ENCODE data around the gene ABRAXAS1.

Gene ABRAXAS1

DNA sequence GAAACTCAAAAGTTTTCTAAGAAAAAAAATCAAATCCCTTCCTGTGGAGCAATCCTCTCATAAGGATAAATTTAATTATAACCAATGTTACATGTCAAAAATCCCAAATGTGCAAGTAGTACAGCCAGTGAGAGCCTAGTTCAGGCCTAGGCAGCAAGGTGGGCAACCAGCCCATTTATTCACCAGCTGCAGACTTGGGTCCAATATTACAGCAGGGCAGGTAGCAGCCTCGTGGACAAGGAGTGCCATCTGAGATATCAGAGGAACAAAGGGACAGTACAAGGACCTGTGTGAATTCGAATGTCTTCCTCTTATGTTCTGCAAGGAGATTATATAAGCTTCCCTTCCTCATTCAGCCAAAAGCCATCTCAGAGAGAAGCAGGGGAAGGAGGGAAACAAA is 35.9 kb downstream of the ABRAXAS1 start:
- no peak for DNase-seq

DNA sequence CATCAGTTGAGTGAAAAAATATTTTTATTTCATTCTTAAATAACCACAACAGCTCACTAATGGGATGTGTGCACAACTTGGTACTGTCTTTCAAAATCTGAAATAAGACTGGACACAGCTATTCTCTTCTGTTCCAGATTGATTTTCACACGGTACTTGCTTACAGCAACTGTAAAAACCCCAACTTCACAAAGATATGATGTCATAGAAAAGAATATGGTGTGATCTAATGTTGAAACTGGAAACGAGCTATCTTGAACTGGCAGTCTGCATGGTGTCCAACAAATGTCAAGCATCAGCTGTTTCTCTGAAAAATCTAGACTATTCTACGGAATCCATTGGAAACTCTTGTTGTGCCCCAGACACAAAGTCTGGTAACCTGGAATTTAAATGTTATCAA is 44.0 kb downstream of the ABRAXAS1 start:
- DNase-seq: no peak

DNA sequence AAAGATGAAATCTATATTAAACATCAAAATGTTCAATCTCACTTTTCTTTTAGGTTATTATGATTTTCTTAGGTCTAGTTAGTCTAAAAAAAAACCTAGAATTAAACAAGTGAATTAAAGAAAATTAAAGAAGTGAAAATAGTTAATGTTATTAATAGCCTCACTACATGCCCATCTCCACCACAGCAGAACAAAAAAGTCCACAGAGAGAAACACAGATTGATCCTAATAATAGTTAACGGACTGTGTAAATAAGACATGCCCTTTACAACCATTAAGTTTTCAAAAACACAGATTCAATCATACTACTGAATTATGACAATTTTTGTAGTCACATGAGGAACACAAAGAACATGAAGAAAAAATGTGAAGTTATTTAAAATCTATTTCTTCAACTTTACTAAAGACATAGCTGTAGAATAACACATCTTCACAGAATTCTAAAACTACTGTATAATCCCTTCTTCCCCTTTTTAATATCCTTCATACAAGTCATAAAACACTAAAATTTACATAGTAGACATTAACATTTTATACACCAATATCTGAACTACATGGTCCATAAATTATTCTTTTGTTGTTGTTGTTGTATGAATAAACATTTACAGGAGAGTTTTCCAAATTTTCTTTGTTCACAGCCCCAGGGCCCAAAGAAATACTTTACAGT is 44.6 kb downstream of the ABRAXAS1 start:
- DNase-seq: no peak

DNA sequence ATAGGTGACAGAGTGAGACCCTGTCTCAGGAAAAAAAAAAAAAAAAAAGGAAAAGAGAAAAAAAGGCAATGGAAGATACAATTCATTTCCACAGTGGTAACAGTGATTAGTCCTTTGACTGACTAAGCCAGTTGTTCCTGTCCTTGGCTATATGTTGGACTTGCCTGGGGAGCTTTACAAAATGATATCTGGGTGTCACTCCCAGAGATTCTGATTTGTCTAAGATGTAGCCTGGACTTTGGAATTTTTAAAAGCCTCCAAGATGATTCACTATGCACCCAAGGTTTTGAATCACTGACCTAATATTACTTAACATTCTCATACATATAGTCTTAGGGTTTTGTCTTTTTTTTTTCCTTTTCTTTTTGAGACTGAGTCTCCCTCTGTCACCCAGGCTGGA is 46.2 kb downstream of the ABRAXAS1 start:
- DNase-seq: no peak

DNA sequence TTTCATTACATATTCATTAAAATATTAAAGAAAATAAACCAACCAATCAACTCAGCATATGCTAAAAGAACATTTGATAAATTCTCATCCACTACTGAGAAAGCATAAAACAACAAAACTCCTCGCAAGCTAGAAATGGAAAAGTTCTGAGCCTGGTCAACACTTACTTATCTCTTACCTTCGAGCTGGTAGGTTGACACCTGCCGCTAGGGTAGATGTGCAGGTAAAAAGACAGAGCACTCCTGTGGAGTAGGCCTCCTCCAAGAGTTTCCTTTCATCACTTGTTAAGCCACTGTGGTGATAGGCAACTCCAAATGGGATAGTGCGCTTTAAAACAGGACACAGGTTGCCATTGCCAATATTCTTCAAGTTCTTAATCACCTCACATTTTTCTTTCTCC is 48.2 kb downstream of the ABRAXAS1 start:
- DNase-seq: no peak

DNA sequence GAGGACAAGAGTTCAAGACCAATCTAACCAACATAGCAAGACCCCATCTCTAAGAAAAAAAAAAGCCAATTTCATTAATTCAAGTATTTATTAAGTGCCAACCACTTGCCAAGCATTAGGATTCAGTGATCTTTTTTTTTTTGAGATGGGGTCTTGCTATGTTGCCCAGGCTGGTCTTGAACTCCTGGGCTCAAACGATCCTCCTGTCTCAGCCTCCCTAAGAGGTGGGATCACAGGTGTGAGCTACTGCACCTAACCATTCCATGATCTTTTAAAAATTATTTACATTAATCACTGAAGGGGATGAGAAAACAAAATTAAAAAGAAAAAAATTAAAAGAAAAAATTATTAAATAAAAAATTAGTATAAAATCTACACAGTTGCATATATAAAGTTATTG is 53.7 kb downstream of the ABRAXAS1 start:
- DNase-seq: no peak

DNA sequence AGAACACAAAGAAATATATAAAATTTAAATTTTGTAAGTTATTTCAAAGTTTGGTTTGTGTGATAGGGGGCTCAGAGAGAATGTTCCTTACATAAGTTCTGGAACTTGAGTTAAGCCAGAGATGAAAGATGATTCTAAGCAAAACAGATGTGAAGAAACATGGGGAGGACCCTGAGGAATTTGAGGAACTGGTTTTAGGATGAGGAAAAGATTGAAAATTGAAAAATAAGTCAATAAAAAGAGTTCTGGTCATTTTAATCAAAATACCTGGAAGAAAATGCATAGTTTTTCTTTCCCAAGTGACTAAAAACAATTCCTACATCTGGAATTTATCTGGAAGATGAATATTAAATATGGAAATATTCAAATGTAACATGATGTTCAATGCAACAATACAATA is 66.7 kb downstream of the ABRAXAS1 start:
- DNase-seq: no peak

DNA sequence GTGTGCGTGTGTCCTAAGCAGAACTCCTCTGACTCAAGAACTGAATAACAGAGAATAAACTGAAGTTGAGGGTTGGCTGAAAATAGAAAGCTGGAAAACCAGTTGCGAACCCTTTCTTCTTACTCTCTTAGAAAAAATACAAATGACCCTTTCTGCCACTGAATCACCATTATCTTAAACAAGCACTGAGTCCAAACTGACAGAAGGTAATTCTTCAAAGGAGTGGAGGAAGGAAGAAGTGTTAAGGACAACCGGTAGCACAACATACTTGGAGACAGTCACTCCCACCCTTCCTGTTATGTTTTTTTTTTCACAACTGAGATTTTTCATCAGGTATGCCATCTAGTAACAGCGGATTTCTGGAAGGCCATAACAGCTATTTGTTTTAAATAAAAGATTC is 67.3 kb downstream of the ABRAXAS1 start:
- no peak for DNase-seq

DNA sequence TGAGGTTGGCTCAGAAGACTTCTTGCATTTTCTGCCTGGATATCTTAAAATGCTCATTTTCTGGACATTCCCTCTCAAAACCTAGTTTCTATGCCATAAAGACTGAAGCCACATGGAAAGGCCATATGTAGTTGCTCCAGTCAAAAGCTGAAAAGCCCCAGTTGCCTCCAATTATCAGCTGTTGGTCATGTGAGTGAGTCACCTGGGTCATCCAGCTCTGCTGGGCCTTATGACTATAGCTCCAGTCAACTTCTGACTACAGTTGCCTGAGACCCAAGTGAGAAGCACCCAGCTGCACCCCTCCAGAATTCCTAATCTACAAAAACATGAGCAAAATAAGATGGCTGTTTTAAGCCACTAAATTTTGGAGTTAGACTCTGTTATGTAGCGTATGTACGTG is 71.2 kb downstream of the ABRAXAS1 start:
- no peak for DNase-seq
